AG04450 (cell line): ENCODE data around the gene ERN1. TPM values are rescaled to one million over a fixed set of nuclear protein-coding genes. Genes with fewer than 3 reads are reported as not detected.

Source experiments
- CTCF ChIA-PET: fragments of 300-600, 350-600 bp; formaldehyde crosslinking; extraction: SDS; loops from one replicate; lab custom pipeline; 2022; ENCODE audit warnings: antibody characterized with exemption, inconsistent platforms; lab: Charles Lee
- POLR2A ChIA-PET: fragments of 350-600 bp; formaldehyde crosslinking; extraction: SDS; loops from one replicate; lab custom pipeline; 2021; ENCODE audit warnings: antibody characterized with exemption, inconsistent platforms; lab: Yijun Ruan, JAX
- DNase-seq: peaks from one replicate; pipeline ENCODE4 v3.0.0-alpha.2; 2011; ENCODE audit warnings: low read depth, low spot score
- H3K27ac ChIP-seq: one replicate; pipeline ENCODE4 v1.5.1; 2012; ENCODE audit warnings: low read depth, low read length, control low read depth
- H3K27me3 ChIP-seq: one replicate; pipeline ENCODE4 v1.6.0; 2012; ENCODE audit warnings: low read length; ENCODE audit not compliant: control insufficient read depth, insufficient read depth
- H3K4me3 ChIP-seq: 2 replicates; pipeline ENCODE4 v1.5.1; 2011; ENCODE audit warnings: mild to moderate bottlenecking, low read depth, low read length, control low read depth
- H3K9me3 ChIP-seq: 2 replicates; pipeline ENCODE4 v1.5.1; 2012; ENCODE audit warnings: low read length; ENCODE audit not compliant: control insufficient read depth, insufficient read depth
- CTCF ChIP-seq: IDR thresholded peaks from 2 replicates; pipeline ENCODE4 v1.5.1; 2011; ENCODE audit warnings: low read depth, low read length, control low read depth, inconsistent platforms
- polyA plus RNA-seq: library from polyadenylated mRNA; depleted of rRNA; stranded (reverse); fragments of >200 nt; gene quantifications from 2 replicates; pipeline ENCODE4 v1.2.3, GENCODE V29; 2011

The ERN1 gene
- polyA plus RNA-seq, 1 experiment: 4.7 TPM

- Histone ChIP-seq H3K9me3 (no peaks in the 10 kb centered on the region), H3K4me3 (no peak overlapping the region), H3K27ac (no peak overlapping the region), H3K27me3 (no peaks in the 10 kb centered on the region)
- no peak for DNase-seq
- no peak for TF ChIP-seq CTCF
- POLR2A ChIA-PET: no interaction called here
- CTCF ChIA-PET: no interaction called here
These were observed 23.0 kb downstream of the ERN1 start for GRCh38 chr17:64106918-64107317.

GRCh38 chr17:64103391-64104364 is 26.3 kb downstream of the ERN1 start:
- Histone ChIP-seq H3K4me3 (no peak overlapping the region), H3K9me3 (no peaks in the 10 kb centered on the region), H3K27ac (no peak overlapping the region), H3K27me3 (no peaks in the 10 kb centered on the region)
- ChIA-PET POLR2A (interaction anchor here (1.2 kb wide), 2 partner anchors 26 to 42 kb away, joined by 3 to 5 read pairs; partner anchors contain the start of gene ERN1), CTCF (interaction anchor here (0.6 to 1.1 kb wide), 5 partner anchors 40 to 240 kb away, joined by 3 to 12 read pairs (median 4); no protein-coding TSS in a partner anchor)
- no peak for DNase-seq
- no peak for TF ChIP-seq CTCF

- ChIA-PET POLR2A (no interaction called here), CTCF (interaction anchor here (0.9 to 1.1 kb wide), 4 partner anchors 31 to 215 kb away, joined by 3 to 12 read pairs (median 4); no protein-coding TSS in a partner anchor)
- Histone ChIP-seq H3K27ac (no peak overlapping the region), H3K9me3 (no peaks in the 10 kb centered on the region), H3K4me3 (no peak overlapping the region), H3K27me3 (no peaks in the 10 kb centered on the region)
- no peak for DNase-seq
- no peak for TF ChIP-seq CTCF
These were observed 27.1 kb downstream of the ERN1 start for GRCh38 chr17:64102627-64103390.

GRCh38 chr17:64099543-64099942 is 30.4 kb downstream of the ERN1 start:
- CTCF ChIA-PET: interaction anchor here (0.6 to 1.4 kb wide), 2 partner anchors 34 to 1688 kb away, joined by 3 to 7 read pairs; no protein-coding TSS in a partner anchor
- POLR2A ChIA-PET: no interaction called here
- Histone ChIP-seq H3K27ac (no peak overlapping the region), H3K9me3 (no peaks in the 10 kb centered on the region), H3K27me3 (no peaks in the 10 kb centered on the region), H3K4me3 (no peak overlapping the region)
- DNase-seq: no peak
- no peak for TF ChIP-seq CTCF
